A549 (cell line): Measurements from ENCODE around the gene SLC26A2. TPM values are rescaled to one million over a fixed set of nuclear protein-coding genes. Genes with fewer than 3 reads are reported as not detected.
A peak's percentile ranks its signal among the peaks of the same experiment; 100 is the strongest.

Source experiments
- ATOH8 ChIP-seq: fragments of 250-450 bp; sonication (Bioruptor Pico); IDR thresholded peaks from 2 replicates; pipeline ENCODE4 v1.5.0; 2020; ENCODE audit warnings: low read depth, mild to moderate bottlenecking, moderate library complexity
- BCL3 ChIP-seq: fragments of >200 bp; sonication (Bioruptor Twin); formaldehyde crosslinking; IDR thresholded peaks from 3 replicates; pipeline ENCODE4 v1.6.1; 2016
- CBX8 ChIP-seq: fragments of 200-600 bp; sonication (generic); IDR thresholded peaks from 2 replicates; pipeline ENCODE4 v1.6.1; 2016
- CHD2 ChIP-seq: fragments of 150-350 bp; IDR thresholded peaks from 2 replicates; pipeline ENCODE4 v1.6.1; 2014; ENCODE audit warnings: low read length; ENCODE audit not compliant: partially characterized antibody
- CTCF ChIP-seq: fragments of >200 bp; sonication (Bioruptor Twin); formaldehyde crosslinking; IDR thresholded peaks from 3 replicates; pipeline ENCODE4 v1.5.1; 2016
- EHF ChIP-seq: fragments of 250-450 bp; sonication (Bioruptor Pico); IDR thresholded peaks from 2 replicates; pipeline ENCODE4 v1.5.0; 2020; ENCODE audit warnings: mild to moderate bottlenecking
- FOSB ChIP-seq: fragments of 250-450 bp; sonication (Bioruptor Pico); IDR thresholded peaks from 2 replicates; pipeline ENCODE4 v1.5.0; 2020; ENCODE audit warnings: mild to moderate bottlenecking, moderate library complexity
- FOSL2 ChIP-seq, 2 experiments: fragments of 450-650 bp in 1 of 2; fragments of >200 bp in 1 of 2; sonication (Bioruptor Twin) in 1 of 2; formaldehyde crosslinking; IDR thresholded peaks; 2 replicates each; pipeline versions ENCODE4 v1.5.0 to v1.6.1; 2016 to 2020; ENCODE audit warnings: mild to moderate bottlenecking in 1 of 2, moderate library complexity in 1 of 2
- HDAC2 ChIP-seq: fragments of 200-600 bp; sonication (generic); IDR thresholded peaks from 2 replicates; pipeline ENCODE4 v1.6.1; 2016
- HES2 ChIP-seq: fragments of >200 bp; sonication (Bioruptor Twin); formaldehyde crosslinking; IDR thresholded peaks from 2 replicates; pipeline ENCODE4 v1.6.1; 2016
- HMGXB4 ChIP-seq: fragments of 250-450 bp; sonication (Bioruptor Pico); IDR thresholded peaks from 2 replicates; pipeline ENCODE4 v1.5.0; 2021; ENCODE audit warnings: mild to moderate bottlenecking, moderate library complexity, borderline replicate concordance
- HOXB13 ChIP-seq: fragments of 250-450 bp; sonication (Bioruptor Pico); IDR thresholded peaks from 2 replicates; pipeline ENCODE4 v1.5.0; 2020; ENCODE audit warnings: low read depth, mild to moderate bottlenecking, moderate library complexity
- JUN ChIP-seq, 2 experiments: fragments of >200 bp; sonication (Bioruptor Twin); formaldehyde crosslinking; IDR thresholded peaks; 2 replicates in 1 of 2; 3 replicates in 1 of 2; pipeline ENCODE4 v1.6.1; 2016 to 2017
- JUNB ChIP-seq: fragments of >200 bp; sonication (Bioruptor Twin); formaldehyde crosslinking; IDR thresholded peaks from 2 replicates; pipeline ENCODE4 v1.6.1; 2016
- KDM1A ChIP-seq: fragments of 200-600 bp; sonication (generic); IDR thresholded peaks from 2 replicates; pipeline ENCODE4 v1.6.1; 2016; ENCODE audit warnings: low read depth, mild to moderate bottlenecking
- KDM5A ChIP-seq: fragments of 200-600 bp; sonication (generic); IDR thresholded peaks from 2 replicates; pipeline ENCODE4 v1.6.1; 2016; ENCODE audit warnings: antibody characterized with exemption, mild to moderate bottlenecking
- MYC ChIP-seq: IDR thresholded peaks from 2 replicates; pipeline ENCODE4 v1.6.1; 2012; ENCODE audit warnings: mild to moderate bottlenecking, inconsistent platforms, low read length, improper control_type of control experiment, borderline replicate concordance
- NFE2L2 ChIP-seq: fragments of 150-350 bp; conservative IDR thresholded peaks from 2 replicates; pipeline ENCODE4 v1.6.1; 2014; ENCODE audit warnings: low read length
- NPAS2 ChIP-seq: fragments of 250-450 bp; sonication (Bioruptor Pico); IDR thresholded peaks from 2 replicates; pipeline ENCODE4 v1.8.0; 2022; ENCODE audit warnings: mild to moderate bottlenecking, moderate library complexity, borderline replicate concordance
- NR3C1 ChIP-seq: fragments of >200 bp; sonication (Bioruptor Twin); formaldehyde crosslinking; IDR thresholded peaks from 3 replicates; pipeline ENCODE4 v1.6.1; 2017
- PHF8 ChIP-seq: fragments of 200-600 bp; sonication (generic); IDR thresholded peaks from 2 replicates; pipeline ENCODE4 v1.6.1; 2016; ENCODE audit warnings: low read depth, mild to moderate bottlenecking, antibody characterized with exemption, moderate library complexity, borderline replicate concordance
- POLR2A ChIP-seq: IDR thresholded peaks from 2 replicates; pipeline ENCODE4 v1.6.1; 2012; ENCODE audit warnings: mild to moderate bottlenecking, low read length
- POLR2AphosphoS2 ChIP-seq: conservative IDR thresholded peaks from 2 replicates; pipeline ENCODE4 v1.6.1; 2012; ENCODE audit warnings: low read length, improper control_type of control experiment, inconsistent platforms
- RAD21 ChIP-seq, 2 experiments: fragments of >200 bp in 1 of 2; sonication (Bioruptor Twin) in 1 of 2; formaldehyde crosslinking in 1 of 2; IDR thresholded peaks in 1 of 2; conservative IDR thresholded peaks in 1 of 2; 2 replicates in 1 of 2; 3 replicates in 1 of 2; pipeline ENCODE4 v1.6.1; 2012 to 2018; ENCODE audit warnings: inconsistent platforms in 1 of 2
- RARB ChIP-seq: fragments of 250-450 bp; sonication (Bioruptor Pico); IDR thresholded peaks from 2 replicates; pipeline ENCODE4 v1.8.0; 2021; ENCODE audit warnings: mild to moderate bottlenecking, moderate library complexity
- RCOR1 ChIP-seq: fragments of 150-350 bp; IDR thresholded peaks from 2 replicates; pipeline ENCODE4 v1.6.1; 2014; ENCODE audit warnings: antibody characterized with exemption, low read length, low read depth
- REST ChIP-seq: fragments of 200-600 bp; sonication (generic); IDR thresholded peaks from 2 replicates; pipeline ENCODE4 v1.6.1; 2016; ENCODE audit warnings: antibody characterized with exemption, mild to moderate bottlenecking, moderate library complexity
- SMC3 ChIP-seq: fragments of >200 bp; sonication (Bioruptor Twin); formaldehyde crosslinking; IDR thresholded peaks from 3 replicates; pipeline ENCODE4 v1.6.1; 2018; ENCODE audit warnings: inconsistent platforms
- SREBF2 ChIP-seq: fragments of 450-650 bp; IDR thresholded peaks from 2 replicates; pipeline ENCODE4 v1.6.1; 2014; ENCODE audit warnings: mild to moderate bottlenecking, moderate library complexity
- USF2 ChIP-seq: fragments of 450-650 bp; IDR thresholded peaks from 2 replicates; pipeline ENCODE4 v1.6.1; 2014; ENCODE audit warnings: antibody characterized with exemption
- ZC3H11A ChIP-seq: fragments of 450-650 bp; IDR thresholded peaks from 2 replicates; pipeline ENCODE4 v1.6.1; 2014; ENCODE audit warnings: antibody characterized with exemption, mild to moderate bottlenecking
- ZFP36 ChIP-seq: fragments of 450-650 bp; IDR thresholded peaks from 2 replicates; pipeline ENCODE4 v1.6.1; 2014; ENCODE audit warnings: borderline replicate concordance; ENCODE audit not compliant: partially characterized antibody
- ZSCAN20 ChIP-seq: fragments of 250-450 bp; sonication (Bioruptor Pico); IDR thresholded peaks from 2 replicates; pipeline ENCODE4 v1.8.0; 2022; ENCODE audit warnings: mild to moderate bottlenecking, moderate library complexity
- polyA plus RNA-seq, 4 experiments: library from polyadenylated mRNA; depleted of rRNA in 3 of 4; stranded (reverse); fragments of >200 nt; fragmentation: RNase III in 1 of 4; extraction: RNeasy Plus Mini Kit Qiagen cat#74134 plus additional on column Dnase treatment in 1 of 4; gene quantifications; 2 replicates in 3 of 4; 3 replicates in 1 of 4; pipeline ENCODE4 v1.2.3, GENCODE V29; 2011 to 2017

SLC26A2 gene
- polyA plus RNA-seq, 2 of the 4 experiments (the other 2 are of a cell fraction), result 31.9 to 32.2 TPM

GRCh38 chr5:150000256-150000989 is 39.9 kb downstream of the SLC26A2 start, which contains the start of the genes HMGXB3 and TIGD6 (continued):
- TF ChIP-seq ATOH8 (CRISPR knock-in tag), result no peak
- no peak for TF ChIP-seq KDM1A
- TF ChIP-seq NPAS2 (CRISPR knock-in tag), result no peak
- no peak for TF ChIP-seq CHD2
- no peak for TF ChIP-seq NR3C1
- no peak for TF ChIP-seq HDAC2
- TF ChIP-seq ZFP36, result no peak
- TF ChIP-seq RCOR1, result no peak
- TF ChIP-seq CTCF, result no peak
- TF ChIP-seq CBX8, result no peak
- TF ChIP-seq USF2, result peak; percentile 91
- peak; percentile 56 to 92; a peak in 3 of 5 replicates for TF ChIP-seq JUN (IDR thresholded peaks at IDR 0.05)
- no peak for TF ChIP-seq SREBF2
- no peak for TF ChIP-seq RARB (CRISPR knock-in tag)
- TF ChIP-seq HES2, result no peak
- no peak for TF ChIP-seq JUNB
- no peak for TF ChIP-seq EHF (CRISPR knock-in tag)
- TF ChIP-seq HOXB13 (CRISPR knock-in tag), result no peak
- TF ChIP-seq RAD21 (conservative IDR thresholded peaks at IDR 0.05 in 1 of 2, IDR thresholded peaks at IDR 0.05 in 1 of 2), result no peak
- peak; percentile 5; the same call in 1 of the 2 replicates for TF ChIP-seq HMGXB4 (CRISPR knock-in tag)
- peak; percentile 24; the same call in 1 of the 2 replicates for TF ChIP-seq MYC
- TF ChIP-seq NFE2L2, result no peak
- TF ChIP-seq POLR2A, result peak; percentile 90
- no peak for TF ChIP-seq ZSCAN20
- TF ChIP-seq KDM5A, result peak; percentile 48; the same call in 1 of the 2 replicates
- TF ChIP-seq ZC3H11A, result no peak
- no peak for TF ChIP-seq FOSB
- TF ChIP-seq REST, result no peak
- peak; percentile 58; the same call in 1 of the 3 replicates for TF ChIP-seq BCL3
- no peak for TF ChIP-seq FOSL2 (IDR thresholded peaks at IDR 0.05)
- no peak for TF ChIP-seq FOSL2 (CRISPR knock-in tag; IDR thresholded peaks at IDR 0.05)
- no peak for TF ChIP-seq POLR2AphosphoS2
- no peak for TF ChIP-seq SMC3
- TF ChIP-seq PHF8, result peak; percentile 85
